Colonic mucosa (tissue), 4 donors: ENCODE measurements around the gene KRTAP5-2. TPM values are rescaled to one million over a fixed set of nuclear protein-coding genes. Genes with fewer than 3 reads are reported as not detected.
"Not testable (repeated sequence)": the region's sequence is repeated elsewhere in the genome, so short reads cannot be mapped to it uniquely, and the experiment has no call there.

Source experiments
- DNase-seq: peaks from one replicate; pipeline ENCODE4 v3.0.0-alpha.2; 2020
- H3K27ac ChIP-seq: fragments of 200-600 bp; one replicate; pipeline ENCODE4 v1.8.0; 2021
- H3K27me3 ChIP-seq: fragments of 200-600 bp; one replicate; pipeline ENCODE4 v1.8.0; 2021
- H3K36me3 ChIP-seq: fragments of 200-600 bp; one replicate; pipeline ENCODE4 v1.8.0; 2021
- H3K4me1 ChIP-seq: fragments of 200-600 bp; one replicate; pipeline ENCODE4 v1.8.0; 2021; ENCODE audit warnings: mild to moderate bottlenecking
- H3K4me3 ChIP-seq: fragments of 200-600 bp; one replicate; pipeline ENCODE4 v1.8.0; 2021
- H3K9ac ChIP-seq, 2 donors: one replicate each; pipeline ENCODE4 v1.7.0; 2013; ENCODE audit warnings: control low read depth in 2 of 2, low read depth in 2 of 2, low read length in 2 of 2
- H3K9me3 ChIP-seq: fragments of 200-600 bp; one replicate; pipeline ENCODE4 v1.8.0; 2021
- CTCF ChIP-seq: fragments of 200-600 bp; IDR thresholded peaks from one replicate; pipeline ENCODE4 v1.8.0; 2022; ENCODE audit warnings: antibody characterized with exemption, mild to moderate bottlenecking
- intact Hi-C: fragments of 100-400 bp; cut with DNase I; formaldehyde crosslinking; loops from one replicate; pipeline ENCODE4 v1.14.1; 2022
- total RNA-seq, 2 donors: library from RNA; stranded (reverse); fragmentation: NEBNext Ultra II Directional in 1 of 2; extraction: Animal tissue kit (Norgen Biotek cat#: 25700) in 1 of 2; gene quantifications; one replicate each; pipeline ENCODE4 v1.2.1, GENCODE V29; 2021
- donor health status: healthy.
- donor health status: DM: no; HTN: no; CAD: no.
- donor health status: DM: no; HTN: no; CAD: no.

Gene KRTAP5-2
- total RNA-seq, 2 donors from 2014 or later = not detected

- H3K36me3 ChIP-seq, DNase-seq, H3K27ac ChIP-seq, H3K27me3 ChIP-seq, H3K4me1 ChIP-seq, intact Hi-C loops, H3K4me3 ChIP-seq, H3K9ac ChIP-seq, H3K9me3 ChIP-seq: not testable (repeated sequence)
These were observed 7.8 kb upstream of the KRTAP5-2 start for GRCh38 chr11:1605923-1606322.

GRCh38 chr11:1604711-1605110 lies 6.6 kb upstream of the KRTAP5-2 start:
- Histone ChIP-seq H3K27me3 (no peaks in the 10 kb centered on the region), H3K9ac (no peak overlapping the region), H3K4me1 (no peaks in the 10 kb centered on the region), H3K36me3 (no peaks in the 10 kb centered on the region), H3K9me3 (no peaks in the 10 kb centered on the region), H3K4me3 (no peak overlapping the region), H3K27ac (no peak overlapping the region)
- DNase-seq = no peak
- intact Hi-C loops = no loop called here
- no peak for TF ChIP-seq CTCF

GRCh38 chr11:1604181-1604580 lies 6.1 kb upstream of the KRTAP5-2 start:
- Histone ChIP-seq H3K27me3 (no peaks in the 10 kb centered on the region), H3K4me3 (no peak overlapping the region), H3K9ac (no peak overlapping the region), H3K9me3 (no peaks in the 10 kb centered on the region), H3K27ac (no peak overlapping the region), H3K36me3 (no peaks in the 10 kb centered on the region), H3K4me1 (no peaks in the 10 kb centered on the region)
- TF ChIP-seq CTCF = no peak
- intact Hi-C loops = no loop called here
- no peak for DNase-seq

GRCh38 chr11:1603629-1604028 lies 5.5 kb upstream of the KRTAP5-2 start:
- Histone ChIP-seq H3K9ac (no peak overlapping the region), H3K4me3 (no peak overlapping the region), H3K9me3 (no peaks in the 10 kb centered on the region), H3K27me3 (no peaks in the 10 kb centered on the region), H3K27ac (no peak overlapping the region), H3K36me3 (no peaks in the 10 kb centered on the region), H3K4me1 (no peaks in the 10 kb centered on the region)
- no peak for DNase-seq
- intact Hi-C loops = no loop called here
- no peak for TF ChIP-seq CTCF

GRCh38 chr11:1601663-1602062 lies 3.6 kb upstream of the KRTAP5-2 start:
- H3K27ac ChIP-seq, intact Hi-C loops: not testable (repeated sequence)

GRCh38 chr11:1600626-1601025 lies 2.5 kb upstream of the KRTAP5-2 start:
- Histone ChIP-seq H3K4me3 (no peak overlapping the region), H3K9me3 (no peaks in the 10 kb centered on the region), H3K4me1 (no peaks in the 10 kb centered on the region), H3K9ac (no peak overlapping the region), H3K27me3 (no peaks in the 10 kb centered on the region), H3K36me3 (no peaks in the 10 kb centered on the region), H3K27ac (no peak overlapping the region)
- no peak for TF ChIP-seq CTCF
- intact Hi-C loops = no loop called here
- DNase-seq = no peak

More at GRCh38 chr11:1601663-1602062, 3.6 kb upstream of the KRTAP5-2 start:
- not testable (repeated sequence) for H3K4me1 ChIP-seq, H3K9ac ChIP-seq, H3K4me3 ChIP-seq, H3K9me3 ChIP-seq, H3K27me3 ChIP-seq, H3K36me3 ChIP-seq, DNase-seq

- no peaks in the 10 kb centered on the region for H3K27me3 ChIP-seq
- H3K27ac ChIP-seq = no peak overlapping the region
- H3K4me3 ChIP-seq = no peak overlapping the region
- no peaks in the 10 kb centered on the region for H3K36me3 ChIP-seq
- intact Hi-C loops = no loop called here
- no peak for DNase-seq
- no peaks in the 10 kb centered on the region for H3K4me1 ChIP-seq
- no peak overlapping the region for H3K9ac ChIP-seq
- H3K9me3 ChIP-seq = no peaks in the 10 kb centered on the region
- TF ChIP-seq CTCF = no peak
These were observed 722 bp upstream of the KRTAP5-2 start for GRCh38 chr11:1598816-1599215.

- H3K4me3 ChIP-seq, intact Hi-C loops, H3K4me1 ChIP-seq, H3K27ac ChIP-seq, H3K9me3 ChIP-seq, DNase-seq, H3K27me3 ChIP-seq, H3K36me3 ChIP-seq, H3K9ac ChIP-seq: not testable (repeated sequence)
These were observed 312 bp upstream of the KRTAP5-2 start for GRCh38 chr11:1598406-1598805.
